ENCODE data around the gene VPS37D.

The VPS37D gene

GRCh38 chr7:73681031-73681430, 13.4 kb downstream of the VPS37D start:
- DNase-seq: no peak

- no peak for DNase-seq
Measured at GRCh38 chr7:73682745-73683055, 15.1 kb downstream of the VPS37D start.

GRCh38 chr7:73683056-73683787, 15.6 kb downstream of the VPS37D start, which contains the start of the genes BUD23 and DNAJC30:
Gene BUD23, plus strand, starts transcription at chr7:73683597. Its CDS starts 29 bp downstream, at chr7:73683626.
Gene DNAJC30, minus strand, starts transcription at chr7:73683453. Its CDS starts 30 bp downstream, at chr7:73683423.
- DNase-seq: peak; percentile 95

- peak; percentile 32 for DNase-seq
Measured at GRCh38 chr7:73683788-73684693, 16.4 kb downstream of the VPS37D start.

DNA sequence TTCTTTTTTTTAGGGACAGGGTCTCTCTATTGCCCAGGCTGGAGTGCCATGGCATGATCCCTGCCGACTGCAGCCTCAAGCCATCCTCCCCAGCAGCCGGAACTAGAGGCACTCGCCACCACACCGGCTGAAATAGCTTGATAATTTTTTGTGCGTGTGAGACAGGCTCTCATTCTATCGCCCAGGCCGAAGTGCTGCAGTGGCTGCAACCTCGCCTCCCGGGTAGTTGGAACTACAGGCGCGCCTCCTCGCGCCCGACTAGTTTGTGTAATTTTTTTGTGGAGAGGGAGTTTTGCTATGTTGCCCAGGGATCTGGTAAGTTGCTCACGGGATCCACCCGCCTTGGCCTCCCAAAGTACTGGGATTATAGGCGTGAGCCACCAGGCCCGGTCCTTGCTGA, 17.7 kb downstream of the VPS37D start:
- DNase-seq: no peak

DNA sequence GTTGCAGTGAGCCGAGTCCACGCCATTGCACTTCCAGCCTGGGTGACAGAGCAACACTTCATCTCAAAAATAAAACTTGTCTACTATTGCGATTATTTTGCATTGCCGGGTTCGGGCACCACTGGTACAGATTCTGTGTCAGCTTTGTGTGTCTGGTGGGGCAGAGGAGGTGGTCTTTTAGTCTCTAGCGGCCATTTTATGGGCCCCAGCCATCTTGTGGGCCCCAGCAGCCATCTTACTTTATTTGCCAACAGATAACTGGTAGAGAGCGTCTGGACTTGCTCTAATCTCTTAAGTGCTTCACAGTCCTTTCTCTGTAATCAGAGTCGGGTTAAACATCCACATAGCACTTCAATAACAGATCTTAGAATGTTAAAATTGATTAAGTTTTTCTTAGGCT, 20.7 kb downstream of the VPS37D start:
- DNase-seq: no peak

DNA sequence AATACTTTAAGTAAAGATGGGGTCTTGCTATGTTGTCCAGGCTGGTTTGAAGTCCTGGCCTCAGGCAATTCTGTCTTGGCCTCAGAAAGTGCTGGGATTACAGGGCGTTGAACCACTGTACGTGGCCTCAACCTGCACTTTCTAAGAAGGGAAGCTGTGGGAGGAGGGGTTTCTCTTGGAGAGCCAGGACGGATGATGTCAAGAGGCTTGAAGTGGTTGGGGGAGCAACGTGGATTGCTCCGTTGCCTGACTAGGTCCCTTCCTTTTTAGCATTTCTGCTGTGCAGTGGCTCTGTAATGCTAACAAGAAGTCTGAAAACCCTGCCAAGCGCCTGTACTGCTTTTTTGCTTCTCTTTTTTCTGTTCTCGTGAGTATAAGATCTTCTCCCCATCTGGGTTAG, 23.0 kb downstream of the VPS37D start:
- no peak for DNase-seq

- no peak for DNase-seq
Measured at GRCh38 chr7:73696372-73696771, 28.7 kb downstream of the VPS37D start.

- no peak for DNase-seq
Measured at GRCh38 chr7:73698410-73698809, 30.8 kb downstream of the VPS37D start.

- DNase-seq: no peak
Measured at GRCh38 chr7:73699370-73700068, 31.9 kb downstream of the VPS37D start.

GRCh38 chr7:73700069-73700423, 32.4 kb downstream of the VPS37D start:
- DNase-seq: no peak

GRCh38 chr7:73700581-73701134, 33.0 kb downstream of the VPS37D start:
- DNase-seq: no peak

- peak; percentile 44 for DNase-seq
Measured at GRCh38 chr7:73701357-73701995, 33.8 kb downstream of the VPS37D start.

DNA sequence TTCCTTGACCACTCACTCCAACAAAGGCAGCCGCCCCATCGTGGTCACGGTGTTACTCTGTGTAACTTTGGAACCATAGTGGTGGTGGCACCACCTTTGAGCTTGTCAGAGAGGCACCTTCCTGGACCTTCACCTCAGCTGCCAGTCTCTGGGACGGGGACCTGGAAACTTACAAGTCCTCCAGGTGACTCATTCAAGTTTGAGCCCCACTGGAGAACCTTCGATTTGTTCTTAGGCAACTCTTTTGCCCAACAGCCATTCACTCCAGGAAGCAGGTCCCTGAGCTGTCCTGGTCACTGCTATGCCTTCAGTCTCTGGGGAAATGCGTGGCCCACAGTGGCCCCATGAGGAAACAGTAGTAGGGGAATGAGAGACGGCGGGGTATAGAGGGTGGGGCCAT, 34.6 kb downstream of the VPS37D start:
- DNase-seq: no peak

DNA sequence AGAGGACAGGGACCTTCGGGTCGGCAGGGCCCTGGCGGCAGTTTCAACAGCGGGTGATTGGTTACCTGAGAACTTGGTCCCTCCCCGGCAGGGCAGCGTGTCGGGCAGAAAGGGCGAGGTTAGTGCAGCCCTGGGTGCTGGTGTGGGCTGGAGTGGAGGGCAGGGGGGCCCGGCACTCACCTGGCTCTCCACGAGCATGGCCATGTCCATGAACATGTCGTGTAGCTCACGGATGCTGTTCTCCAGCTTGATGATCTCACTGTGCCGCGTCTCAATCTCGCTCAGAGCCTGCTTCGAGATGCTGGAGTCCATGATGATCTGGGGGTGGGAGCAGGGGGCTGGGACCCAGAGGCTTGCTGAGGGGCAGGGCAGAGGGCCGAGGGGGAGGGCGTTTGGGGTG, 35.0 kb downstream of the VPS37D start:
- no peak for DNase-seq

DNA sequence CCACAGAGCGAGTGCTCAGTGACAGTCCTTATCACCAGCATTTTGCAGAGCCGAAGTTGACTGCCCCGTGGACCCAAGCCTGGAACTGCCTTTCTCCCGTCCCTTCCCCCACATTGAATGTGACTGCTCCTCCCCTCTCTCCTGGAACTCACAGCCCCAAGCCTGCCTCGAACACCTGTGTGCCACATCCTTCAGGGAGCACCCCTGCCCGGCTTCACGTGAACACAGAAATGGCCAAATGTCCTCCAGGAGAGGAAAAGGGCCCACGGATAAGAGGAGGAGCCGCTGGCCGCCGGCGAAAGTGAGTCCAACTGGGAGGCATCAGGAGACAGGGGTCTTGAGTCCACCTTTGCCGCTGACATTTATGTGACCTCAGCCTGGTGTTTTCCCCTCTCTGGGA, 35.6 kb downstream of the VPS37D start:
- DNase-seq: no peak

DNA sequence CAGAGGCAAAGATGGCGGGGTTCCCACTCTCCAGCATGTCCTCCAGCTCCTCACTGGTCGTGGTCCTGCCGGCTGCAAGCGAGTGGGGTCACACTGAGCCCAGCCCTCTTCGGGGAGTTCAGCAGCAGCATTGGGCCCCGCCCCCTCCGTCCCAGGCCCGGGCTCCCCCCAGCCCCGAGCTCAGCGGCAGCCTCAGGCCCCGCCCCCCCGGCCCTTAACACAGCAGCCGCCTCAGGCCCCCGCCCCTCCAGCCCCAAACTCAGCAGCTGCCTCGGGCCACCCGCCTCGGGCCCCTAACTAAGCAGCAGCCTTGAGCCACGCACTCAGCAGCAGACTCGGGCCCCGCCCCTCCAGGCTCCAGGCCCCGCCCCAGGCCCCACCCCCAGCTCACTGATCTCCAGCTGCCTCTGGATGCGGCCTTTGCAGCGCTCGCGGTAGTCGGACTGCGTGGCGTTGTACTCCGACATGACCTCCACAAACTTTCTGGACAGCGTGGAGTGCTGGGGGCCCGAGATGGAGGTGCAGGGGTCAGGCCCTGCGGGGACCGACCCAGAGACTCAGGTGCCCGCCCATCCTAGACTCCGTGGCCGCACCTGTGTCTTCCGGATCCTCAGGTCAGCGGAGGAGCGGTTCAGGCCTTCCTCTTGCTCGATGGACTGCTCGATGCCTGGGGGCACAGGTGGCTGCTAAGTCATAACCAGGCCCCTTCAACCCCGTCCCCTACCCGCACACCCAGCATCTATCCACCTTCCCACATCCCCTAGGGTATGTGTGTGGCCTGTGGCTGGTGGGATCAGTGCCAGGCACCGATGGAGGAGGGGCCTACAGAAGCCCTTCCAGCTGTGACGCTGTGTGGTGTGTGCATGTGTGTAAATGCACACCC, 36.4 kb downstream of the VPS37D start:
- DNase-seq: peak; percentile 48

DNA sequence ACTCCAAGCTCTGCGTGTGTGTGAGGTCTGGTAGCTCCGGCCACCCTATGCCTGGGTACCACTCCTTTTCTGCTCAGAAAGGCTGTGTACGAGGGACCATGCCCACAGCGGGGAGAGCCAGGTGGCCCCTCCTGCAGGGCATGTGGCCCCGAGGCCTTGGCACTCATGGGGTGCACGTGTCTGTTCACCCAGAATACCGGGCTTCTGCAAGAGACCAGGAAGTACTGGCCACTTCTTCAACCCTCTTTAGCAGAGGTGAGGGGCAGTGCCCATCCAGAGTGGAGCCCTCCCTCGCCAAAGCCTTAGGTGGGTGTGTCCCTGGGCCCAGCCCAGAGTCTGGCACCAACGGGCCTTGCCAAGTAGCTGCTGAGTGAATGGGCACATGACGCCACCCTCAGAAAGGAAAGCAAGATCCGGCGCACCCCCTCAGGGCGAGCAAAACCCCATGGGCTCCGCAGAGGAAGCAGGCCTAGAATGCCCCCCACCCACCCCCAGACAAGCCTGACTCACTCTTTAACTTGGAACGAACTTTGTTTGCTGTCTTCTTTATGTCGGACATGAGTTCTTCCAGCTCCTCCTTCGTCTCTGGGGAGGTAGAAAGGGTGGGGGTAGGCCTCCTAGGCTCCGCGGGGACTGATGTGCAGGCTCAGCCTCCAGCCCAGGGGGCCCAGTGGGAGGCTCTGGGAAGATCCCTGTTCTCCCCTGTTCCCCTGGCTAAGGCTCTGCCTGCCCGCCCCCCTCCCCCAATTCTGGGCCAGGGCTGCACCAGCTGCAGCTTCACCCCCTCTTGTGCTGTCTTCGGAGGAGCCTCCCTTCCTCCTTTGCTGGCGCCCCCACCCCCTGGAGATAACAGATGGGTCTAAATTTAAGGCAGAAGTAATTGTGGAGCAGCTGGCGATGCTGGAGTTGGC, 37.3 kb downstream of the VPS37D start:
- no peak for DNase-seq

GRCh38 chr7:73705551-73705920, 37.9 kb downstream of the VPS37D start:
- DNase-seq: no peak

Data from activated naive CD4-positive, alpha-beta T cell treated with anti-CD3 and anti-CD28 coated beads, Interleukin-2, amount 50 U/mL, for 16 hours (primary cell).